Fibroblast of skin of left biceps (primary cell): ENCODE data around the gene ENTPD7.

Experiments
- DNase-seq, 2 experiments: peaks; one replicate each; pipeline ENCODE4 v3.0.0-alpha.2; 2013; ENCODE audit warnings: low read depth in 2 of 2

ENTPD7 gene

DNA sequence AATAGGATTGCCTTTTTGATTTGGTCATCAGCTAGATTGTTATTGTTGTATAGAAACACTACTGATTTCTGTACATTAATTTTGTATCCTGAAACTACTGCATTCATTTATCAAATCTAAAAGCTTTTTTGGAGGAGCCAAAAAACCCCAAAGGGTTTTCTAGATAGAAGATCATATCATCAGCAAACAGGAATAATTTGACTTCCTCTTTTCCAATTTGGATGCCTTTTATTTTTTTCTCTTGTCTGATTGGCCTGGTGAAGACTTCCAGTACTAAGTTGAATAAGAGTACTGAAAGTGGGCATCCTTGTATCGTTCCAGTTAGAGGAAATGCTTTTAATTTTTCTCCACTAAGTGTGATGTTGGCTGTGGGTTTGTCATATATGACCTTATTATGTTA lies 10.6 kb upstream of the ENTPD7 start:
- DNase-seq: no peak

DNA sequence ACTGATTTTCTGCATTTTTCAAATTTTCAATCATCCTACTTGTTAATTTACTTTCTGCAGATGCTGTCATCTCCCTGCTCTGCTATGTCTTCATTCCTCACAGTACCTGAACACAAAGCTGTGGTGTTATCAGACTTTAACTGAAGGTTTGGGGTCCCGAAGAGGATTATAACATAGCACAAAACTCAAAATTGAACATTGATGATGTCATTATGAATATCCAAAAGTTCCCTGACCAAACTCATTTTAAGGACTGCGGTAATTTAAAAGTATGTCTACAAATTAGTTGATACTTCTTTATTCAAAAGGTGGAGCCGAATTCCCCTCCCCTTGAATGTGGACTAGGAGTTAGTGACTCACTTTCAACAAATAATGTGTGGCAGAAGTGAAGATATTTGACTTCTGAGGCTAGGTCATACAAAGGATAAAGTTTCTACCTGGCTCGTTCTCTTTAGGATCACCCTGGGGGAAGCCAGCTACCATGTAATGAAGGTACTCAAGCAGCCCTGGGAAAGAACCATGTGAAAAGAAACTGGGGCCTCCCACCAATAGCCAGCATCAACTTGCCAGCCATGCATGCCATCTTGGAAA lies 6.4 kb upstream of the ENTPD7 start:
- DNase-seq: no peak

DNA sequence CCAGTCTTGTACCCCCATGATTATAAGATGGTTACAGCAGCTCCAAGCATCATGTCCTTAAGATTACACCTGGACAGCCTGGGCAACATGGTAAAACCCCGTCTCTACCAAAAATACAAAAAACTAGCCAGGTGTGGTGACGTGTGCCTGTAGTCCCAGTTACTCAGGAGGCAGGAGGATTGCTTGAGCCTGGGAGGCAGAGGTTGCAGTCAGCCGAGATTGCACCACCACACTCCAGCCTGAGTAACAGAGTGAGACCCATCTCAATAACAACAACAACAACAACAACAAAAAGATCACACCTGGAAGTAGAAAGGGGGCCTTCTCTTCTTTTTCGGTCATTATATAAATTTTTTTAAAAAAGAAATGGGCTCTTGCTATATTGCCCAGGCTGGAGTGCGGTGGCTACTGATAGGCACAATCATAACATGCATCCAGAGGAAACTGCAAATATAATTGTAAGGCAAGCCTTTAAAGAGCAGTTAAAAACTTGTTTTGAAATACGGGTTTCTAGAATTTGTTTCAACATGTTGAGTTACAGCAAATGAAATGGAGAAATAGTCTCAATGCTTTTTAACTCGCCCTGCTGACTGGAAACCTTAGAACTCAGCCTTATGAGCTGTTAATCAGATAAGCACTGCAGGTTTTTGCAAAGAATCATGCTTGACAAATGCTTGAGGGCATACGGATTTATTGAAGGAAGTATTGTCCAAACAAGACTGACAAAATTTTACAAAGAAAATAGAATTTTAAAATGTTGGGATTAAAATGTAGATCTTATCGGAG lies 4.7 kb upstream of the ENTPD7 start:
- no peak for DNase-seq

DNA sequence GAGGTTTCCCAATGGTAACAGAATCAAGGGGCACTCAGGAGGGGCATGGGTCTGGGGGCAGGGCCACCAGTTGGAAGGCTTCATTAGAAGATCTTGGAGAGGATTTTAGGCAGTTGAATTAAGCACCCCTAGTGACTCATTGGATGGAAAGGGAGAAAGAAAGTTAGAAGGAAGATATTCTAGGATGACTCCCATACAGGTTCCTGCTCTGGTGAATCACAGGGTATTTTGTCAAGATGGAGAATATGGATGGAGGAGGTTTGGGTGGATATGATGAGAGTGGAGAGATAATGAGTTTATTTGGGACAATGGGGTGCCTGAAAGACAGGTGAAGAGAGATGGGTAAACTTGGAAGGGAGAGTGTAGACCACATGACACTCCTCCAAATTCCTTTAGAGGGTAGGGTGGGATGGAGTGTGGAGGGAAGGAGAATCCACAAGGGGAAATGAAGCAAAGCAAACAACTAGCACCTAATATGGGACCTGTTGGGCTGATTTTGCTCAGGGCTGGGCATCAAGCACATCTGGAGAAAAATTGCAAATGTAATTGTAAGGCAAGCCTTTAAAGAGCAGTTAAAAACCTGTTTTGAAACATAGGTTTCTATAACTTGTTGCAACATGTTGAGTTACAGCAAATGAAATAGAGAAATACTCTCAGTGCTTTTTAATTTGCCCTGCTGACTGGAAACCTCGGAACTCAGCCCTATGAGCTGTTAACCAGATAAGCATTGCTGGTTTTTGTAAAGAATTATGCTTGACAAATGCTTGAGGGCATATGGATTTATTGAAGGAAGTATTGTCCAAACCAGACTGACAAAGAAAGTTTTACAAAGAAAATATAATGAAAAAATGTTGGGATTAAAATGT lies 2.9 kb upstream of the ENTPD7 start:
- DNase-seq: no peak

DNA sequence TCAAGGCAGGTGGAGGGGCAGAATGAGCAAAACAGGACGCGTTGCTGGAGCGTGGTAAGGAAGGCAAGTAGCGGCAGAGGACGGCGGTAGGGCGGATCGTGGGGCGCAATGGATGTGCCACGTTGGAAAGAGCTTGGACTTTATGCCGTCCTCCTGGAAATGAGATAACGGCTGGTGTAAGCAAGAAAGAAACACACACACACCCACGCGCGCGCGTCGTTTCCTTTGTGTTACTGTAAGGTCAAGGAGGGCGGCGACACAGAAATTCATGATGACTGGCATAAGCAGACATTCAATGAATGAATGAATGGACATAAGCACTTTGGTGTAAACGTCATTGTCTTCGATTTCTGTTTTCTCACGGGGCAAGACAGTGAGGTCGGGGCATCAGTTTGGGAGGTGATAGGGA lies 683 bp upstream of the ENTPD7 start:
- no peak for DNase-seq

DNA sequence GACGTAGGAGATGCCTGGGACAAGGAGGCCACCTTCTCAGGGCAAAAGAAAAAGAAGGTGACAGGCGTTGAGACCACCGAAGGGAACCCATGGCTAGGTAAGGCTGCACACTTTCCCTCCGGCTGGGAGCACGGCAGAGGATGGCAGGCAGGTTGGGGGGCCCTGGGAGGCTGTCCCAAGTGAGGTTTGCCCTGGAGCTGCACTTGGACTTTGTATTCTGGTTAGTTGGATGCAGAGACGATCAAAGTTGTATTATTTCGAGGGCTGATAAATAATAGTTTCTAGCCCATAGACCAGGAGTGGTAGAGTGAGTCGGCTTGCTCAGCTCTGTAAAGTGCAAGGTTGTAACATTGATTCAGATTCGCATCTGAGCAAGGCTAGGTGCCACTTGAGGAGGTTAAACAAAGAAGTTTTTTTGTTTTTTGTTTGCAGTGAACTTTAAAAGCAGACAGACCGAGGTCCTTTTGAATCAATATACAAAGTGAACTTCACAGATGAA lies 608 bp downstream of the ENTPD7 start:
- DNase-seq: no peak

DNA sequence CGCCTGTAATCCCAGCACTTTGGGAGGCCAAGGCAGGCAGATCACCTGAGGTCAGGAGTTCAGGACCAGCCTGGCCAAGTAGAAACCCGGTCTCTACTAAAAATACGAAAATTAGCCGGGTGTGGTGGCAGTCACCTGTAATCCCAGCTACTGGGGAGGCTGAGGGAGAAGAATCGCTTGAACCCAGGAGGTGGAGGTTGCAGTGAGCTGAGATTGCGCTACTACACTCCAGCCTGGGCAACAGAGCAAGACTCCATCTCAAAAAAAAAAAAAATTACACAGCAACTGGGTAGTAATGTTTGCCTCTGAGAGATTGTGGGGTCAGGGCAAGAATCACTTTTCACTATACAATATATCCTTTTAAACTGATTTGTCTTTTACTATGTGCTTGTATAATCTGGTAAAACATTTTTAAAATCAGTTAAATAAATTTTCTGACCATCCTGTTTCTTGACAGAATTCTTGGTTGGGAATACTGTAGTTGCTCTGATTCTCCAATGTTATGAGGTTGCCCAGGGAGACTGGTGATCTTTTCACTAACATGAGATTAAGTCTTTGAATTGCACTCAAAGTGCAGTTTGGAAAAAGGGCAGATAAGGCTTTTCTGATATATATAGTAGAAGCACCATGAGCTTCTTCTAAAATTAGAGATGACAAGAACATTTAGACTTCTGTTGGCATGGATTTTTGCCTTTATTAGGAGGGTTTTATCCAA lies 1.5 kb downstream of the ENTPD7 start:
- DNase-seq: no peak

DNA sequence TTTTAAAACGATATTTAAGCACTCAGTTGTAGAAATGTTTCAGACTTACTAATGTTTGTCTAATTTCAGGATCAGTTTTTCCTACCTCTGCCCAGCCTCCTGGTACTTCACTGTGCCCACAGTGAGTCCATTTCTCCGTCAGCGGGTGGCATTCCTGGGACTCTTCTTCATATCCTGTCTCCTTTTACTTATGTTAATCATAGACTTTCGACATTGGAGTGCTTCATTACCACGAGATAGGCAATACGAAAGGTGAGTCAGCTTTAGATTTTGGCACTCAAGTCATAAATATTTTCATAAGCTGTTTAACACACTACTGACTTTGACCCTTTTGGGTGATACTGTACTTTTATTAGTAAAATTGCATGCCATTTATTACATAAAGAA lies 2.1 kb downstream of the ENTPD7 start:
- DNase-seq: no peak

DNA sequence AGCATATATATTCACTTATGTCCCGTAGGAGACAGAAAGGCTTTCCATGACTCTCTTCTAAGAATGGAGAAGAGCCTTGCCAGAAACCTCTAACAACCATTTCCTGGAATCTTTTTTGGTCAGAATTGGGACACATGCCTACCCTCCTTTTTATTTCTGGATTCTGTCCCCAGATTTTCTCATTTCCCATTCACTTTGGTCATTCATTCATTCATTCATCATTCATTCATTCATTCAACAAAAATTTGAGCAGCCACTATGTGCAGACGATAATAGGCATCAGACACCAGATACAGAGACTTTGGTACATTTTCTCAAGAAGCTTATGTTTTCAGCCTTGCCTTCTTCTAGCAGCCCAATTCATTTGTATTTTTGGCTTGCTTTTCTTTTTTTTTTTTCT lies 6.0 kb downstream of the ENTPD7 start:
- DNase-seq: no peak

DNA sequence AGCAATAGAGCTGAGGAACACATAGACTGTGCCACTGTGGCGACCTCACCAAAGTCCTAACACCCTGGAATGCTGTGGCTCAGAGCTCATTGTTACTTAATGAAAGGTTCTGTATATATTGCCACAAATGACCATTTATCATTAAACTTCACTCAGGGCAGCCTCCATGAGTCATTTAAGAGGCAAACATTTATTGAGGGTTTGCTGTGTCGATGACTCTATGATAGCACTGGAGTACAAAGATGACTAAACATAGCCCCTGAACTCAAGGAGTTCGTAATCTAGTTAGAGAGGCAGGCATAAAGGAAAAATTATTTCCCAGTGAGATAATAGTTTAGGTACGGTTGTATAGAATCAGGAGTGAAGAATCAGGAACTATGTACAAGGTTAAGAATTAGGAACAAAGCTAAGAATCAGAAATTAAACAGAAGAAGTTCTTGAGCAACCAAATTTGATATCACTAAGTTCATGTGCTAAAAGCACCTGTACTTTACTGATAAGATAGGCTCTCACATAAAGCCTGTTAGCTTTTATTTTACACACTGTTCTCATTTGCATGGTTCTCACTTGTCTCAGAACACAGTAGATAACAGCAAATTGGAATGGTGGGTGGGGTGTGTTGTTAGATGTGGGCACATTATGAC lies 7.9 kb downstream of the ENTPD7 start:
- DNase-seq: peak; percentile 62 to 64

DNA sequence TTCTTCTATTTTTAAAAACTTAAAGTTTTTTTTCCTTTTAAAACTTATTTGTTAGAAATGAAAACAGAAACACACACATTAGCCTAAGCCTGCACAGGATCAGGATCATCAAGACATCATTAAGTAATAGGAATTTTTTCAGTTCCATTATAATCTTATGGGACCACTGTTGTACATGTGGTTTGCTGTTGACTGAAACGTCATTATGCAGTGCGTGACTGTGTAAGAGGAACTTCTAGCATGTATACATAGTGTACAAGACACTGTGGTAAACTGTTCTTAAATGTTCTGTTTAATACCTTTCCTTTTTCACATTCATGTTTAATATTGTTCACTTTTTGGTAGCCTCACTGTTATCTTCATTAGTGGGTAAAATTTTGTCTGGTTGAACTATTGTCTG lies 12.1 kb downstream of the ENTPD7 start:
- DNase-seq: no peak

DNA sequence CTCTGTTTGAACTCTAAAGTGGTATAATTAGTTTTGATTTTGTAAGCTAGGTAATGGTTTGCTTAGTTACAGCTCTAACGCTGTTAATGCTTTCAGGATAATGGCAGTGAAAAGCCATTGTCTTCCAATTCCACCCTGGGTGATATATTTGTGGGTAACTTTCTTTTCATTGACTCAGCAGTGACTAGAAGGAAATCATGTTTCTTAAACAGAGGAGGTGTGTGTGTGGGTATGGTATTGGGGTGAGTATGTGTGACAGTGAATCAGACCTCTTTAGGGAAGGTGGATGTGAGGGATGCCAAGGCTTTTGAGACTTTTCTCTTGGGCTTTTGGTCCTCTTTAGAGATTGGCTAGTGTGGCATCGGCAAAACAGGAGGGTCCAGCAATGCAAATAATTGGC lies 13.6 kb downstream of the ENTPD7 start:
- no peak for DNase-seq

DNA sequence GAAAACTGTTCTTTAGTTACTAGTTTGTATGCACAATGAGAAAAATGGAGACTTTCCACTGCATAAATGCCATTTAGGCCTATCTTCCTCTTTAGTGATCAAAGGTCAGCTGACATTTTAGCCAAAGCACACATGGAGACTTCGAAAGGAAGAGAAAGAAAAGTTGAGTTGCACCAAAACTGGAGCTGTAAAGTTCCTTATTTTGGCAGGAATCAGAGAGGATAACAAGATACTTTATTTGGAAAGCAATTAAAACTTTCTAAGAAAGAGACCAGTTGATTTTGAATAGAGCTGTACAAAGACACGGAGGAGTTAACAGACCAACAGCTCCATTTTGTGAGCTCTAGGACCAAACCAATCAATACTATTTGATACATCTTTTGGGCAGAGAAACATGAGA lies 14.2 kb downstream of the ENTPD7 start:
- DNase-seq: no peak

DNA sequence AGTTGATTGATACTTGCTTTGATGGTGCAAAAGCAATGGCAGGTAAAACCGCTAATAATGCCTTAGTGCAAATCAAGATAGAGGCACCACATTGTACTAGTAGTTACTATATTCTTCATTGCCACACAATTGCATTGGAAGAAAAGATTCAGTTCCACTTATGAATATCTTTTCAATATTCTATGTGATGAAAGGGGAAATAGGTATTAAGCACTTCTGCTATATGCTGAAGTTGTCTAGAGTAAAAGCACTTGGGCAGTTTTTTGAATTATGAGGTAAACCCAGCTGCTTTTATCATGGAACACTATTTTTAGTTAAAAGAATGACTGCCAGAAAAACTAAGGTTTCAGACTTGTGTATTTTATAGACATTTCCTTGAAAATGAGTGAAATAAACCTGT lies 15.5 kb downstream of the ENTPD7 start:
- no peak for DNase-seq

DNA sequence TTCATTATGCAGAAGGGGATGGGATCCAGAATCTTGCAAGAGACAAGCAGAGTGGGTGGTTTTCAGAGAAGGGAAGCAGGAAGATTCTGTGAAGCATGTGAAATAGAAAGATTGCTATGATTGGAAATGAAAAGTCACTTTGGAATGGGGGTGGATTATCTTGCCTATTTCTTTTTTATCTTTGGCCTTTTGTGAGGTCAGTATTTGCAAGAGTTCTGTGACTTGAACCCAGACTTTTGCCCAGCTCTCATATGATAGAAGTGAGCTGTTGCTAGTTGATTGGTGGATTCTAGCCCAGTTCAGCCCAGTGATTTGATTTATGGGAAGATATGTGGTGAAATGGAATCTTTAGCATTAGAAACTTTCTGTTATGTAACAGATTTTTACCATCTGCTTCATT lies 17.1 kb downstream of the ENTPD7 start:
- DNase-seq: peak; percentile 93 to 95

DNA sequence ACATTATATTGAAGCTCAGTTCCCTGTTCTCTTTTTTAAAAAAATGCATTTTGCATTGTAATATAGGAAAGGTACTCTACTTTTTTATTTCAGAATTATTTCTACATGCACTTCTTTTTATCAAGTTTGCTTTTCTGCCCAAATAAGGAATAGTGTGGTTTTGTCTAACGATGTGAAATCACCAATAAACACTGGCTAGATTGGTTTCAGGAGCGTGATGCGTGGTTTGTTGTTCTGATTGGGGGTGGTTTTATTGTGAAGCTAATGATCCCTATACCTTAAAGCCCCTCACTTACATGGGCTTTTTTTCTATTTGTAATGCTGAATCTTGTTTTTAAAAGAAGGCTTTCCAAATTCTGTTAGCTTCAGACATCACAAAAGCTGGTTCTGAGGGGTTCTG lies 17.6 kb downstream of the ENTPD7 start:
- no peak for DNase-seq

DNA sequence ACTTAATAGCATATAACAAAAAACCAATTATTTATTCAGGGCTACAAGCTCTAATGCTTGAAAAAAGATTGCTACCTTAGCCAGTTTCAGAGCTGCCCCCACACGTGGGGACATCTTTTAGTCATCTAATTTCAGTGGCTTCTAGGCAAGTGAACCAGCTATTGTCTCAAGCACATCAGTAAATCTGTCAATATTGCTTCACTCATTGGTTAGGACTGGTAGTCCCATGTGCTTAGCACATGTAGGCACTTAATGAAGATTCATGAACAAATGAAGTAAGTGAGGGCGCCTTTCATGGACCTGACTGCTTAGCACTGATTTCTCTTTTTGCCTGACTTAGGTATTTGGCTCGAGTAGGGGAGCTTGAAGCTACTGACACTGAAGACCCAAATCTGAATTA lies 19.6 kb downstream of the ENTPD7 start:
- DNase-seq: no peak

DNA sequence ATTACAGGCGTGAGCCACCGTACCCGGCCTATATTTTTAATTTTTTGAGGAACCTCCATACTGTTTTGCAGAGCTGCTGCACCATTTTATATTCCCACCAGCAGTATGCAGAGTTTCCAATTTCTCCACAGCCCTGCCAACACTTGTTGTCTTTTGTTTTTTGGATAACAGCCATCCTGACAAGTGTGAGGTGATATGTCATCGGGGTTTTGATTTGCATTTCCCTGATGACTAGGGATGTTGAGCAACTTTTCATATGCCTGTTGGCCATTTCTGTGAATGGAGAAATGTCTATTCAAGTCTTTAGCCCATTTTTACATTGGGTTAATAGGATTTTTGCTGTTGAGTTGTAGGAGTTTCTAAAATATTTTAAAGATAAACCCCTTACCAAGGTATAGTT lies 22.2 kb downstream of the ENTPD7 start:
- DNase-seq: peak; percentile 65 to 70

DNA sequence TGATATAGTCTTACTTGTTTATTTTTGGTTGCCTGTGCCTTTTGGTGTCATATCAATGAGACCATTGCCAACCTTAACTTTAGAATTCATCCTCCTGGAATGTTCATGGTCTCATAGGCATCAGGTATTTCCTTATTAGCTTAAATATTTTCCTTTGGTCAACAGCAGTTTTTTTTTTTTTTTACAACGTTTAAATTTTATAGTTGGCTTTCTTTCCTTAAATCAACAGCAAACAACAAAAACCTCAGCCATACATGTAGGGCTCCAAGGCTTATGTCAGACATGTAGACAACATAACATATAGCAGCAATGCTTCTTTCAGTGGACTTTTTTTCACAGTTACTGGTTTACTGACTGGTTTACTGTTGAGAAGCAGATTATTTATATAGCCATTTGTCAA lies 22.7 kb downstream of the ENTPD7 start:
- DNase-seq: no peak

DNA sequence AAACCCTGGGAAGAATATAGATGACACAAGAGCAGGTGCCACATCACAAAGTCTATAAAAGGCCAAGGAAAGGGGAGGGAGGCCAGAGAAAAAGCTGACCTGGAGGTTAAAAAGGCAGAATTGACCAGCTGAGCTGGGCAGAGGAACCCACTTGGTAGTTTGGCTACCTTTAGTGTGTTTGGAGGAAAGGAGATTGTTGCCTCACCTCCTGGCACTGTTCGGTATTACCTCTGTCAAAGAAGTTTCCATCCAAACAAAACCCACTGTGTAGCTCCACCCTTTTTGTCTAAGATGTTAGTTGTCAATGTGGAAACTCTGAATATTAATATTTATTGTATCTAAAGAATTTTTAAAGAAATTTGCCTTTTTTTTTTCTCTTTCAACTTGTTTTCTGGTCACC lies 23.4 kb downstream of the ENTPD7 start:
- no peak for DNase-seq

DNA sequence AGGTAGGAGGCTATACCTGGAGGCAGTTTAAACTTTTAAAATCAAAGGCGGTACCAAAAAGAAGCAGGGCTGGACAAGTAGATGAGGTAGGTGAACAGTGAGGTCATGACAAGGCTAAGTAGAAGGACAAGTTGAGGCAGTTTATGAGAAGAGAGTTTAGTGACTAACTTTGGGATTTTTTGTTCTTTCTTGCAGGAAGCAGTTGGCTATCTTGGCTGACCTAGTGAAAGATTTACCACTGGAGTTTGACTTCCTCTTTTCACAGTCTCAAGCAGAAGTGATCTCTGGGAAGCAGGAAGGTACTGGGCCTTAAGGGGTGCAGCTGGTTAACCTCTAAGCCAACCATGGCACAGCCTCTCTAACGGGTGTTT lies 26.3 kb downstream of the ENTPD7 start:
- DNase-seq: no peak

DNA sequence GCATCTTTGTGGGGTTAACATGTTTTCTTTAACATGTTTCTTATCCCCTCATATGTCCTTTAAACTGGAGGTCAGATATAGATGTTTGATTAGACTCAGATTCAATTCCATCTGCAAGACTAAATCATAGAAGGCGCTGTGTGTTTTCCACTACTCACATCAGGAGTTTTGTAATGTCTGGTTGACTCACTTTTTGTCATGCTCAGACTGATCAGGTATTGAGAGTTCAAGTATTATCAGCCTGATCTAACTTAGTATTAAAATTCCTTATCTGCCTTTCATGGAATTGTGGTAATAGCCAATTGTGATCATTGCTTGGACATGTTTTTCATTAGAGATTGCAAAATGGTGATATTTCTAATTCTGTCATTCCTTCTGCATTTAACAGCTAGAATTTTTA lies 30.2 kb downstream of the ENTPD7 start:
- DNase-seq: no peak
